Measurements from ENCODE around the gene GNA14.
"Not testable (repeated sequence)": the region's sequence is repeated elsewhere in the genome, so short reads cannot be mapped to it uniquely, and the experiment has no call there.

Gene GNA14

GRCh38 chr9:77440057-77440456, 208.1 kb downstream of the GNA14 start:
- DNase-seq: no peak

GRCh38 chr9:77438653-77439052, 209.5 kb downstream of the GNA14 start:
- DNase-seq: no peak

- no peak for DNase-seq
Observed at GRCh38 chr9:77435688-77436087, 212.4 kb downstream of the GNA14 start.

- no peak for DNase-seq
Observed at GRCh38 chr9:77435277-77435676, 212.8 kb downstream of the GNA14 start.

- DNase-seq: no peak
Observed at GRCh38 chr9:77433675-77434445, 214.3 kb downstream of the GNA14 start.

GRCh38 chr9:77432053-77432452, 216.1 kb downstream of the GNA14 start:
- no peak for DNase-seq

- no peak for DNase-seq
Observed at GRCh38 chr9:77429928-77430327, 218.2 kb downstream of the GNA14 start.

DNA sequence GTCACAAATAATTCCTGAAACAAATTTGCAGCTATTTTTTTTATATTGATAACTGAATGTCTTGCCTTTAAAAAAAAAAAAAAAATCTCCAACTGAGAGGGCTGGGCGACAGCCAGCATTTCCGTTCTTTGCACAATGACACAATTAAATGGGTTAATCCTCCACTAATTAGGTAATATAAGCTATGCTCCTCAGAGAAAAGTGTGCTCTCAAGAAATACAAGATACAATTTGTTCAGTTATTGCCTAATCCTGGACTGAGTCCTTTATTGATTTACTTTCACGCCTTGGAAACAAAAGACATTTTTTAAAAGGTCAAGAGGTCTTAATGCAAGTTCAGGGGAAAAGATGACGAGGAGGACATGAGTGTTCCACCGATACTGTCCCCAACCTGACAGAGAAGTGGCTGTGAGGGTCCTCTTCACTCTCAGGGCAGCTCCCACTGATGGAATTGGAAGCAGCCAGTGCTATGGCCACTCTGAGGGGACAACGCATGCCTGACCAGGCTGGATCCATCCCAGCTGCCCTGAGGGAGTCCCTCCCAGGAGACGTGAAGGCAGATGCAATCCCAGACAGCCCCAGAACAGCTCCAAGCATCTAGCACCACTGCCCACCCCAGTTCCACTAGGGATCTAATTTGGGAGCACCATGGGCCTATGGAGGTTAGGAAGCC, 220.7 kb downstream of the GNA14 start:
- DNase-seq: no peak

DNA sequence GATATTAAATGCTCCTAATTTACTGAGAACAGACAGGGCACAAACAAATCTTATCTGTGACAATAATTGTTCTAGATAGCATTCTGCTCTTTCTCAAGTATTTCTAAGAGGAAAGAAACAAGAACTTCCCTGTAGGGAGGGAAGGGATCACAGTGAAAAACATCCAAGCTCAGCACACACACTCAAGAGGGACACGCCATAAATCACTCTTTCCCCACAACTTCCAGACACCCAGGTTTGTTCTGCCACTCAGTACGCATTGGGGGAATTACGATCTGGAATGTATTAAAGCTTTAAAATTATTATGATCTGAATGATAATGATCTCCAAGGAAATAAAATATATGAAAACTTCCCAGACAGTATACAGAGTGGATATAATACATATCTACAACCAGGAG, 221.4 kb downstream of the GNA14 start:
- DNase-seq: no peak

GRCh38 chr9:77424993-77425392, 223.1 kb downstream of the GNA14 start:
- DNase-seq: no peak

DNA sequence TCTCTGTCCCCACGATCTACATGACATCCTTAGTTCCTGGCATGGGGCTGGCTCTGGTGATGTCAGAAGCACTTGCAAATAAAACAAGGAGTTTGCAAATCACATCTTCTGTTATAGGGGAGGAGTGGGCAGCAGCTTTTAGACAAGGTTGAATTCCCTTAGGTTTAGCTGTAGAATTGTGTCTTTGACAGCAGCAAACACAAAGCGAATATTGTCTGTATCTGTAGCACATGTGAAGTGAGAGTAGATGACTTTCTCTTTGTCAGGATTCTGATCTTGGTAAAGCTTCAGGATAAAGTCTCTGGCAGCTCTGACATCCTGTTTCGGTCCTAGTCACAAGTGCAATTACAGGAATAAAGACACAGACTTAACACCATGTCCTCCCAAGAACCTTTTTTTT, 224.3 kb downstream of the GNA14 start:
- no peak for DNase-seq

DNA sequence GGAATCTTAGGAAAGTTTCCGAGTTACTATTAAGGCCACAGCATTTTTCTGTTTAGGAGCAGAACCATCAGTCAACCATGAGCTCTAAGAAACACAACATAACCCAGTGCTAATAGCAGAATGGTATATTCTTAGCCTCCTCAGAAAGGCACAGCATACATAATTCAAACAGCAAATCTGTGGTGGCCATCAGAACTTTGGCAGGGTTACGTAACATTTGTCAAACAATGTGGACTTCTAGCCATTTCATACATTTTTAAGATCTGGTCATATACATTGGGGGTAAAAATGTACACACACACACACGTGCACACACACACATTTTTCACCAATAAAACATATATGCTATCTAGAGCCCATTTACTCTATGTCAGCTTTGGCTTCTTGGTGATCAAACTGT, 225.2 kb downstream of the GNA14 start:
- no peak for DNase-seq

DNA sequence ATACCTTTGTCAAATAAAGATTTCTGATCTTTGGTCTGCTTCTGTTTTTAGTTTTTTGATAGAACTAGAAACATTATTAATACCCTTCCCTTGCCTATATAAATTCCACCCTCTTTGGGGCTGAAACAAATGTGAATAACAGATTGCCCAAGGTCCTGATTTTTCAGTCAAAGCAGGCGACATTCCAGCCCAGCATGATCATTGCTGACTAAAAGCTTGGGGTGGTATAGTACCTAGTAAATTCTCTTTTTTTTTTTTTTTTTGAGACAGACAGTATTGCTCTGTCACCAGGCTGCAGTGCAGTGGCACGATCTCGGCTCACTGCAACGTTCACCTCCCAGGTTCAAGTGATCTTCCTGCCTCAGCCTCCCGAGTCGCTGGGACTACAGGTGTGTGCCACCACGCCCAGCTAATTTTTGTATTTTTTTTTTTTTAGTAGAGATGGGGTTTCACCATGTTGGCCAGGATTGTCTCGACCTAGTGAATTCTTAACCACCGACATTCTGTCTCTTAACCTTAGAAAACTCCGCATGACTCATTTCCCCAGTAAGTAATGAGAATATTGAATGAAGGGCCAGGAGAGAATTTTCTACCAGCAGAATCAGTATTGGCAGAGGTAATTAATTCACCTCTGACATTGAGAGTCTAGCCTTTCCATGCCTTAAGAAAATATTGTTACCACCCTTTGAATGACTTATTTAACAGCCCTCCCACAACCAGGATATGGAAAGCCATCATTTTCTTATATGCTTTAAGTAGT, 226.4 kb downstream of the GNA14 start:
- no peak for DNase-seq

DNA sequence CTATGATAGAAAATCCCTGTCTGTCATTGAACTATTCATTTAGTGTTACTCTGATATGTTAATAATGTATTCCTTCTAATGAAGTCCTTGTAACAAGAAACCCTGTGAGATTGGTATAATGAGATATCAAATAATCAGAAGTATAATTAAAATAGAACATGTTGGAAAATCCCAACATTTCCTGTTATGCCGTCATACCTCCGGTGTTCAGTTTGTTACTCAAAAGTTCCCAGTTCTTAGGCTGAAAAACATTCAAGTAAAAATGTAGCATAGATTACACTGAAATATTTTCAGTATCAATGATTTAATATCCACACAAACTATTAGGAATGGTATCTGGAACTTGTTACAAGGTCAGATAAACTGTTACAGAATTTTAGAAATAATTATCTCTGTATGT, 227.5 kb downstream of the GNA14 start:
- DNase-seq: no peak

DNA sequence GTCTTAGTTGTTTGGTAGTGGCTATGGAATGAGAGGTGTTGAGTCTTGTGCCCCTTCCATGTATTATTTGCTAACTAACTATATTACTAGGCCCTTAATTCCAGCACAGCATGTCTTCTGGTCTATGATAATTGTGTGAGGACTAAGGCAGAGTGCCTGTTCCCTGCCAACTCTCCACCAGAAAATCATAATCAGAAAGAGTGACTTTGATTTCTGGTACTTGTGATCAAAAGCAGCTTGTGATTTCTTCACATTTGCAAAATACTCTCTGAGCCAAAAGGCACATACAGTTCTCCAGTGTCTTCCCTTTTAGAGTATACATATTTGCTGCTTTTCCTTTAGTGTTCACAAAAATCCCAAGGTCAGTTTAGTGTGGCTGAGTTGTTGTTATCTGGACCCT, 229.9 kb downstream of the GNA14 start:
- no peak for DNase-seq

- DNase-seq: peak; percentile 27
Observed at GRCh38 chr9:77417566-77417965, 230.6 kb downstream of the GNA14 start.

DNA sequence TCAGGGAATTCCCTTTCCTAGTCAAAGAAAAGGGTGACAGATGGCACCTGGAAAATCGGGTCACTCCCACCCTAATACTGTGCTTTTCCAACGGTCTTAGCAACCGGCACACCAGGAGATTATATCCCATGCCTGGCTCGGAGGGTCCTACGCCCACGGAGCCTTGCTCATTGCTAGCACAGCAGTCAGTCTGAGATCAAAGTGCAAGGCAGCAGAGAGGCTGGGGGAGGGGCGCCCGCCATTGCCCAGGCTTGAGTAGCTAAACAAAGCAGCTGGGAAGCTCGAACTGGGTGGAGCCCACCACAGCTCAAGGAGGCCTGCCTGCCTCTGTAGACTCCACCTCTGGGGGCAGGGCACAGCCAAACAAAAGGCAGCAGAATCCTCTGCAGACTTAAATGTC, 239.6 kb downstream of the GNA14 start:
- DNase-seq: not testable (repeated sequence)

- no peak for DNase-seq
Observed at GRCh38 chr9:77403239-77403638, 244.9 kb downstream of the GNA14 start.

GRCh38 chr9:77402286-77402685, 245.8 kb downstream of the GNA14 start:
- no peak for DNase-seq

DNA sequence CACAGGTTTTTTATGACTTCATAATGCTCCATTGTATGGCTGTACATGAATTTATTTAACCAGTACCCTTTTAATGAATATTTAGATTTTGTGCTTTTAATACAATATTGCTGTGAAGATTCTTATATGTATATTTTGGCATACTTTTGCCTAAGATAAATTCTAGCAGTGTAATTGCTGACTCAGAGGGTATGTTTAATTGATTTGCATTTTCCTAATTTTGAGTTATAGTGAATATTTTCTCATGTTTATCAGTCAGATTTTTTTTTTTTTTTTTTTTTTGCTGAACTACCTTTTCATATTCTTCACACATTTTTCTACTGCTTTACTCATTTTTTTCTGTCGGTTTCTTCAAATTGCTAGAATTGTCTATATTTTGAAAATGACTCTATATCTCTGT, 248.2 kb downstream of the GNA14 start:
- DNase-seq: no peak

GRCh38 chr9:77398581-77398980, 249.5 kb downstream of the GNA14 start:
- DNase-seq: not testable (repeated sequence)

GRCh38 chr9:77392328-77392727, 255.8 kb downstream of the GNA14 start:
- no peak for DNase-seq

GRCh38 chr9:77391834-77392233, 256.3 kb downstream of the GNA14 start:
- DNase-seq: no peak

GRCh38 chr9:77386187-77386586, 261.9 kb downstream of the GNA14 start:
- no peak for DNase-seq

Data from SIG-M5 (cell line).